ENCODE measurements around the gene KLF3. TPM values are rescaled to one million over a fixed set of nuclear protein-coding genes. Genes with fewer than 3 reads are reported as not detected.

KLF3 gene
- total RNA-seq, 2 donors from 2014 or later = 146 to 153 TPM

DNA sequence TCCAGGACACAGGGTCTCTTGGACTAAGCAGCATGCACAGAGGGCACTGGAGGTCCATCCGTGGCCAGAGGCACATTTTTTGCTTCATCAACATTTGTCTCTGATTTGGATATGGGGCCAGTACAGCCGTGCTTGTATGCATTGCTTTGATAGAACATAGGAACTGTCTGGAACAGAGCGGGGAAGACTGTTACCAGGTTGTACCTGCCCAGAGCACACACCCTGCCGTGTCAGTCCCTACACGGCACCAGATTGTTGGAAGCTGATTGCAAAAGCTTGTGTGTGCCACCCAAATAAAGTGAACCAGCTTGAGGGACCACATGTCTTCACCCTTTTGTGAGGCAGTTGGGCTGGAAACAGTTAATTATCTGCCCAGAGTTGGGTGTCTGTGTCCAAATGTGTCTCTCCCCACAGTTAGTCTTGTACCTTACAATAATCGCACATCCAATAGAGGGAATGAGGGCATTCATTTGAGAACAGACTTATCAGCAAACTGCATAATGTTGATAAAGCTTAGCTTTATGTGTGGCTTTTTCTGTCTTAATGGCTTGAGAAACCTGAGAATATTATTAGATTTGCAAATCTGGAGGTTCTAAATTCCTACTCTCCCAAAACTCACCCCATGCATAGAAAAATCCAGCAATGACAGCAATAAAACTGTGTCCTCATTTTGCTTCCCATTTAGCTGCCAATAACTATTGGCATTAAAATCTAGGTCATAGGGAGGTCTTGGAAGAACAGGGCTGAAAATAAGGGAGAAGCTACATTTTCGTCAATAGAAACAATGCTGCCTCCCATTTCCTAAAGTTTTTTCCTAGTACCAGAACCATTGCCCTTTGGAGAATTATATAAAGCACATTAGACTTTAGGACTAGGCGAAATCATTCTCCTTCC, 21.2 kb downstream of the KLF3 start:
- ATAC-seq (peak; percentile 14), DNase-seq (no peak)
- intact Hi-C loops (cut with DNase I, micrococcal nuclease) = no loop called here

DNA sequence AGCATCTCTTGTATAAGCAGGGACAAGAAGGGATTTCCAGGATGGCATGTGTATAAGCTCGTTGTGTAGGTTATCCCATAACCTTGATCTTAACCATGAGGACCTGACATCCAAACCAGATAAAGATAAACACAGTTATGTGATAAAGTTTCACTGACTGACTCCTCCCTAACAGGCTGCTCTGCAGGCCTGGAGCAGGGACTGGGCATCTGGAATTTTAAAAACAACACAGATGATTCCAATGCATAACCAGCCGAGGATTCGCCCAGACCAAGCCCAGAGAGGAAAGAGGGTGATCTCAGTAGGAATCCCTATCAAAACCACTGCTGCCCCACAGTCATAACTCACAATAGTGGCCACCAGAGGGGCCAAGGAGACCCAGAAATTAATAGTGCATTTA, 22.7 kb downstream of the KLF3 start:
- no peak for DNase-seq
- ATAC-seq = peak; percentile 7
- intact Hi-C loops (cut with DNase I, micrococcal nuclease) = no loop called here

DNA sequence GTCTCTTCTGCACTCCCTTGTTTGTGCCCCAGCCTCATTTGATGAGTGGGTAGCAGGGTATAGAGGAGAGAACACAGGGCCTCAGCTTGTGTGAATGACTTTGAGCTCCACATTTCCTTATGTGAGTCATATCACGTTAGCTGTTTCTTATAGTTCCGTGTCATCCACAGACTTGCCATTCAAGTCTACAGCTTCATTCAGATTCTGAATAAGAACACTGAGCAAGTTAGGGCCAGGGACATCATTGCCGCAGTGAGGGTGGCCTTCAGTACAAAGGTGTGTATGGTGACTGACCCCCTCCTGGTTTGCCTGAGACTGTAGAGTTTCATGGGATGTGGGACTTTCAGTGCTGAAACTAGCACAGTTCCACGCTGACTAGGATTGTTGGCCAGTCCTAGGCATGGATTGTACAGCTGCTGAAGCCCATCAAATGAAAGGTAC, 23.6 kb downstream of the KLF3 start:
- no peak for DNase-seq
- intact Hi-C loops (cut with DNase I, micrococcal nuclease) = no loop called here
- peak; percentile 63 for ATAC-seq

DNA sequence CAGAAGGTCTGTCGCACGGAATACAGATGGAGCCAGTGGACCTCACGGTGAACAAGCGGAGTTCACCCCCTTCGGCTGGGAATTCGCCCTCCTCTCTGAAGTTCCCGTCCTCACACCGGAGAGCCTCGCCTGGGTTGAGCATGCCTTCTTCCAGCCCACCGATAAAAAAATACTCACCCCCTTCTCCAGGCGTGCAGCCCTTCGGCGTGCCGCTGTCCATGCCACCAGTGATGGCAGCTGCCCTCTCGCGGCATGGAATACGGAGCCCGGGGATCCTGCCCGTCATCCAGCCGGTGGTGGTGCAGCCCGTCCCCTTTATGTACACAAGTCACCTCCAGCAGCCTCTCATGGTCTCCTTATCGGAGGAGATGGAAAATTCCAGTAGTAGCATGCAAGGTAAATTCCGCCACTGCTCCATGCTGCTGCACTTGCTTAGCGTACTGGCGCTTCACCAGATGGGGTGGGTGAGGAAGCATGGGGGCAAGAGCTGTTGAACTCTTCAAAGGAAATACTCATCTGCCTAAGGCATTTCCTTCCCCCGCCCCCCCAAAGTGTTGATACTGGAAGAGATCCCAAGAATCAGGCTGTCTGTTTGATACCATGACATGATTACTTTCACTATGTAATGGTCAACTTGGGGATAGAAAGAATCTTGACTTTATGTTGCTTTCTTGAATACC, 24.8 kb downstream of the KLF3 start:
- ATAC-seq (no peak), DNase-seq (no peak)
- intact Hi-C loops (cut with DNase I, micrococcal nuclease) = no loop called here

DNA sequence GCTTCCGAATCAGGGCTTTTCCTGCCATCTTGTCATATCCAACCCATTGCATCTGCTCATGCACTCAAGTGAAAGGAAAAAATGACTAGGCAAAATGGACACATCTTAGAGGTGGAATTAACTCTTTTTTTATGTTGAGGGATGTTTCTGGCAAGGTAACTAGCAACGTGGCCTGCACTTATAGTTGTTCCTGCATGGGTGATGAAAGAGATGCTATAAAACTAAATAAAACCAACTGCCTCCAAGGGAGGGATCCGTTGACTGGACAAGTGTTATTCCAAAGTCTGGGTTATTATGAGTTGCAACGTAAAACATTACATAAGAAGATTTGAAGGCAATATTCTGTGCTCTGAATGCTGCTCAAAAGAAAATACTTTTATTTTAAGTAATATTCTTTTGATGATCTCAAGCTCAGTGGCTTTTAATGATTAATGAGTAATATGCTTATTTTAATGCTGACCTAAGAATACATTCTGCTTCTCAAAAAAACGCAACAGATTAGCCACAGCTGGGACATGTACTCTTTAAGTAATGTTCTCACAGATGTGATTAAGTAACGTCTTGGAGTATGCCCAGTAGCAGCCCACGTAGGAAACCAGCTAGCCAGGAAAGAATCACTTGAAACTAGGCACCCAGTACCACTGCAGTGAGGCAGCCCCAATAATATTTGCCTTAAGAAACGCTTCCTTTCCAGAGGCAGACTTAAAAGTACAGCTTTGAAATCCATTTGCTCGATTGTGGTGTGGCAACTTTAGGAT, 27.4 kb downstream of the KLF3 start:
- intact Hi-C loops (cut with DNase I, micrococcal nuclease) = no loop called here
- peak; percentile 70 for ATAC-seq
- DNase-seq = no peak

DNA sequence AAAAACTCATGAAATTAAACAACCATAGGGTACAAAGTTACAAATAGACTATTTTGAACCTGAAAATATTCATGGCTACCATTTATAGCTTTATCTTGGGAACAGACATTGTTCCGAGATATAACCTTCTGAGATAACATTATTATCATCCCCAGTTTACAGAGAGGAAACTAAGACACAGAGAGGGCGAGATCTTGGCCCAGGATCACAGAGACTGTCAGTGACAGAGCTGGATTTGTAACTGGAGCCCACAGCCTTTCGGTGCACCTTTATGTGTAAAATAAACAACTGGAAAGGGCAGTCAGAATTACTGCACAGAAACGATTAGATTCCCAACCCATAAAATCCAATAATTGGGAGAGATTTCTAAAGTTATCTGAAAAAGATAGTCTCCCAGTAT, 28.4 kb downstream of the KLF3 start:
- intact Hi-C loops (cut with DNase I, micrococcal nuclease) = no loop called here
- no peak for DNase-seq
- ATAC-seq = no peak

DNA sequence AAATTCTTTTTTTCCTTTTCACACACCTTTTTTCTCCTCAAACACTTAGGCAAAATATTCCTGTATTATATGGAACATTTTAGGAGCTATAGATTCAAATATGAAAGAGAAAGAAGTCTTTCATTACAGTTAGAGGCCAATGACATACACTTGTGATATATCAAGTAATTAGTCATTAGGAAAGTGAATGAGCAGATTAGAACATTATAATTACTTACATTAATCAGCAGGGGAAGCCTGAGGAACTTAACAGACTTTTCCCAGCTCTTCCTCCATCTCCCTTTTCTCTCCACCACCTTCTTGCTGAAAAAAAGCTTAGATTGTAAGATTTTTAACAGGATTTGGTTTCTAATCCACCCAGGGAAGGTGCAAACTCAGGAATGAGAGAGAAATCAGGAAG, 29.6 kb downstream of the KLF3 start:
- DNase-seq = no peak
- ATAC-seq = no peak
- intact Hi-C loops (cut with DNase I, micrococcal nuclease) = no loop called here

DNA sequence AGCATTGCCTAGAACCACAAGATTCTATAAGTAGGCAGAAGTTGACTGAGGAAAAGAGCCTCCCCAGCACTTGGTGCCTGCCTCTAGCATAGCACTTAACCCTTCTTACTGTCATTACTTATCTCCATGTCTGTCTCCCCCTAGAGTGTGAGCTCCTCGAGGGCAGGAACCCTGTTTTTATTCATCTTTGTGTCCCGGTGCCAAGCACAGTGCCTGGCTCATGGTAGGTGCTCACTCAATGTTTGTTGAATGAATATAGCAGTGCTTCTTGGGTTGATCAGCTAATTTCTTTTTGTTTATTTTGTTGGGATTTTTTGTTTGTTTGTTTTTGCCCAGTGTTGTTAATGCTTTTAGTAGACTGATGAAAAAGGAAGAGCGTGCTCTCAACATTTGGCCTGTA, 30.3 kb downstream of the KLF3 start:
- DNase-seq (no peak), ATAC-seq (no peak)
- intact Hi-C loops (cut with DNase I, micrococcal nuclease) = no loop called here

DNA sequence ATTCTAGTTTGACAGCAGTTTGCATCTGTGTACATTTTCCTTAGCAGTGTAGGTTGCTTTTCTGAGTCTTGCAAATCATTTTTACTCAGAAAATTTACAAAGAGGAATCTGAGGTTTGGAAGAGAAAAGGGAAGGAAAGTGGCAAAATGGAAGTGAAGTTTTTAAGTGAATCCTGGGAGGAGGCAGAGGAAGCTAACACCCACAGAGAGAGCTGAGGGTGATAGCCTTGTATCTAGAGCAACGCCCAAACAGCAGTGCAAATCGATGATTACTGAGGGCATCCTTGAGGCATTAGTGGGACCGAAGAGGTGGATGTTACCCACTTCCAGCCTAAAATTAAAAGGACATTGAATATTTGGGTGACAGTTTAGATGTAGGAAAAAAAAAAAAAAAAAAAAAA, 31.8 kb downstream of the KLF3 start:
- no peak for DNase-seq
- ATAC-seq = no peak
- intact Hi-C loops (cut with DNase I, micrococcal nuclease) = no loop called here

DNA sequence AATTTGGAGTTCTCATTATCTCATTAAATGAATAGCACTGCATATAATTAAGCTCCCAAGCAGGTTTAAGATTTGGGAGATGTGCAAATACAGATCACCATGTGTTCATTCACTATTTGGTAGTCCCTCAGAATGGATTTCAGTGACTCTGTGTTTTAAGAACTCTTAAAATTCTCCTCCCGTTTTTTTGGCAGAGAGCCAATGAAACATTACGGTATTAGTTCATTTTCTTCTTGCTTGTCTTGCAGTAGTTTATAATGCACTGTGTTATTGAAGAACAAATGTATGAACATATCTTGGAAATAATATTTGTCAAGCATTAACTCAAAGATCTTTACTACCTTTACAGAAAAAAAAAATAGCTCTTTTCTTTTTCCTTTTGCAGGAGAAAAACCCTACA, 32.7 kb downstream of the KLF3 start:
- ATAC-seq = no peak
- no peak for DNase-seq

DNA sequence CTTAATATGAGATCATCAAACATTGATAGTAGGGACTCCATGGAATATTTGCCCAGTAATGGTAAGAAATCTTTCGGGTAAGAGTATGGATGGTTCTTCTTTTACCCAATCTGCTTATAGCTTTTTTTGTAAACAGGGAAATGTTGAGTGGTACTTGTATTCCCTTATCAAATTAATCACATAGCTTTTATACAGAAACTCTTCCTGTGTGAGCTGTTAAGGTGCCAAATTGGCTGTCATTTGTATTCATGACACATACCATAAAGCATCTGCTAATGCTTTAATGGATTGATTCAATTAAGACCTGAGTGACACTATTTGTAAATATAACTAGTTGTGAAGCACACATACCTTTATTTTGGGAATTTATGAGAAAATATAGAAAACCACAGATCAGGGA, 34.2 kb downstream of the KLF3 start:
- intact Hi-C loops (cut with DNase I, micrococcal nuclease) = no loop called here
- ATAC-seq = no peak
- no peak for DNase-seq

More for the DNA sequence above, 32.7 kb downstream of the KLF3 start:
- intact Hi-C loops (cut with DNase I, micrococcal nuclease) = no loop called here

DNA sequence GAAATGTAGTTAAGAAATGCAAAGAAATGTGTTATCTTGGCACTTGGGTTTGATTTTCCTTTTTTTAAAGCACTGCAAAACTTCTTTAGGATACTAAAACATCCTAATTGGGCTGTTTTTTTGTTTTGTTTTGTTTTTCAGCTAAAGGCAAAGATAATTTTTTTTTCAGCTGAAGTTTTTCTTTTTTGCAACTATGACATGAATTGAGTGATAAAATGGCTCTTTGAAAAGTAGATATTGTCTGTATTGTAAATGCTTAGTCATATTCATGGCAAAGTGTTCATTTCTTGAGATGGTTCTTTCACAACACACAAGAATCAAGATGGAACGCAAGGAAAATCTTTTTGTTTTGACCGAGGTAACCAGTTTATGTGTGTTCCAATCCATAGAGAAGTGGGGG, 35.1 kb downstream of the KLF3 start:
- no peak for DNase-seq
- intact Hi-C loops (cut with DNase I, micrococcal nuclease) = no loop called here
- no peak for ATAC-seq

DNA sequence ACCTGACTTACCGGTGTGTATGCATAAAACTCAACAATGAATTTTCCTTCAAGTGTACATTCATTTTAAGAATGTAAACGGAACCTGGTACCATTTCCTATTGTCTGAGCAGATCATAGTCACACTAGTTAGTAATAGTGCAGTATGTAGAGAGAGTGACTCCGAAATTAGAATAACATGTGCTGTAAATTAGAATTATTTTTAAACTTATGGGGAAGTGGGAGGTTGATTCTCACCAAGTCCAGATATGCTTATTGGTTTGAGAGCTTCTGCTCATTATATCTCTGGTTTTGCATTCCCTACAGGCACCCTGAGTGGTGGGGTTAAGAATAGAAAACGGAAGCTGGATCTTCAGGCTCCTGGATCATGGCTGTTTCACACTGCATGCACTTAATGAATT, 39.6 kb downstream of the KLF3 start:
- ATAC-seq (no peak), DNase-seq (no peak)
- intact Hi-C loops (cut with DNase I, micrococcal nuclease) = no loop called here

DNA sequence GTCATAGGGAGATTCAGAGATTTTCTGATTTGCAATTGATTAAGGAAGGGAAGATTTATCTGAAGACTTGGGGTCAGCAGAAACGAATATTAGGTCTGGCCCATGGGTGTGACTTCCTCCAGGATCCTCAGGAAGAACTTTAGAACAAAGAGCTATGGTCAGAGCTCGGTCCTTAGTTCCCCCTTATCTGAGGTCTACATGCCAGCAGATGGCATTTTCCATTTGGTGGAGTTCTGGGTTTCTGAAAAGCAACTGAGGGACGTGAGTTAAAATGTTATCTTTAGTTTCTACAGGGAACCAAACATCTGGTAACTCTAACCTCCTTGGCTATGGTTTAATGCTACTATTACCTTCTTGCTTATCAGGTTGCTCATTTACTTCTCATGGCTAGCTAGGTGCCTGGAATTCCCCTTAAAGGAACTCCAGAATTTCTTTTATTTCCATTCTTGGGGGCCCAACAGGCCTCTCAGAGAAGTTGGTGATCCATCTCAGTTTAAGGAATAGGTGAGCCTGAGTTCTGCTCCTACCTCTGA, 40.7 kb downstream of the KLF3 start:
- DNase-seq = no peak
- intact Hi-C loops (cut with DNase I, micrococcal nuclease) = no loop called here
- no peak for ATAC-seq

DNA sequence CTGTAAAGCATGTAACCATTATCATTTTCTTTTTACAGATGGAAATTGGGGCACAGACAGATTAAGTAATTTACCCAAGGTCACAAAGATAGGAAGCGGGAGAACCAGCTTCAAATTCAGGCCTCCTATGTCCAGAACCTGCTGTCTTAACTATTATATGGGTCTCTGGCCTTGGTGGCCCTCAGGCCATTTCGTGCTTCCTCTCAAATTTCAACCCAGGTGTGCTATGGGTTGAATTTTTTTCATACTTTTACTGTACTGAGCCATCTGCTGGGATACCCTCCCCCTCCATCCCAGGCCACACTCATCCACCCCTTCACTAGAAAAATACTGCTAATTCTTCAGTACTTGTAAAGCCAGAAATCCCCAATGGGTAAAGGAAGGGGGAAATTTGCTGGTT, 42.3 kb downstream of the KLF3 start:
- ATAC-seq = no peak
- intact Hi-C loops (cut with DNase I, micrococcal nuclease) = no loop called here

DNA sequence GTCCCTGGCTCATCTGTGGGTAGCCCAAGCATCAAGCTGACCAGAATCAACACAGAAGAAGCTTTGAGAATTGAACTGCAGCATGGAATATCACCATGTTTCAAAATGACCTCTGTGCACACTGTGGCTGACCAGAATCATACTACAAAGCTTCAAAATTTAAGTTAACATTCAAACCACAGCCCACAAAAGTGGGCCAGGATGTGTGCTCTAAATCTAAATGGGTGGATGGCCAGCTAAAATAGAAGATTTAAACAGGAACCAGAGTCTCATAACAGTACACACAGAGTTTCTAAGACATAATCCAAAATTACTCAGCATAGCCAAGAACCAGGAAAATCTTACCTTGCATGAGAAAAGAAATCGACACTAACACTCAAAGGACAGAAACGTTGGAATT, 46.1 kb downstream of the KLF3 start:
- intact Hi-C loops (cut with DNase I, micrococcal nuclease) = no loop called here
- DNase-seq (no peak), ATAC-seq (no peak)

More for the DNA sequence above, 42.3 kb downstream of the KLF3 start:
- no peak for DNase-seq

DNA sequence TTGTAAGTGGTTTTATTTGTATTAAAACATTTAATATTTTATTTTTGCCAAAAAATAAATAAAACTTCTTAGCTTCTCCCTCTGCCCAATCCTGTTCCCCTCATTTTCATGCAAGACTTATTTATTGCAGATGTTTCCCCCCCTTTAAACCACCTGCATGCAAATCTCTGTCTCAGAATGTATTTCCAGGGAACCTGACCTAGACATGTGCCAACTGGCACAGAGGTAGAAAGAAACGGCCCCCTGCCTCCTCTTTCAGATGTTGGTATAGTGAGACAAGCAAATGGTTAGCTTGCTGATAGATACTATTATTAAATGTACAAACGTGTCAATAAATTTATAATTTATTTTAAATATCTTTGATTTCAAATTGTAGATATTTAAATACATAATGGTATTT, 47.1 kb downstream of the KLF3 start:
- intact Hi-C loops (cut with DNase I, micrococcal nuclease) = no loop called here
- DNase-seq (no peak), ATAC-seq (no peak)

DNA sequence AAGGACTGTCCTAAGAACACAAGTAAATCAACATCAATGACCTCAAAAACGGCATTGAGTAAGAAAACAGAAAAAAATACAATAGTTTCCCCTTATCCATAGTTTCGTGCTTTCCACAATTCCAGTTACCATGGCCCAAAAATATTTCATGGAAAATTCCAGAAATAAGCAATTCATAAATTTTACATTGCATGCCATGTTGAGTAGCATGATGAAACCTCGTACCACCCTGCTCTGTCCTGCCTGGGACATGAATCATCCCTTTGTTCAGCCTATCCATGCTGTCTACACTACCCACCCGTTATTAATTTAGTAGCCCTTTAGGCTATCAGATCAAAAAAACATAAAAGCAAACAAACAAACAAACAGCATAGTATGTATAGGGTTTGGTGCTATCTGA, 51.1 kb downstream of the KLF3 start:
- intact Hi-C loops (cut with DNase I, micrococcal nuclease) = no loop called here
- ATAC-seq (no peak), DNase-seq (no peak)

DNA sequence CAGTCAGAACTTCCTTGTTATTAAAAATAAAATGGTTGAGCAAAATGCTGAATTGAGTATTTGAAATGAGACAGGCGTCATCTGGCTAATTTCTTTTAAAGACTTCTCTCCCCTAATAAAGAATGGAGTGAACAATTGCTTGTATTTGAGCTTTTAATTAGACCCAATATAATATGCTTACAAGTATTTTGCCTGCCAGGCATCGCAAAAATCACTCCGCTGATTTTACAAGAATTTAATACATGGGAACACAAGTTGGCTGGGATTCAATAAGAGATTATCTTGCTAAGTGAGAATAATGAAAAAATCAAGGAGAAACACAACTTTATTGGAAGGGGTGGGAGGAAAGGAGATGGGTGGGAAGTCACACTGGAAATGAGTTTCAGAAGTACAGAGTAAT, 52.3 kb downstream of the KLF3 start:
- ATAC-seq = no peak
- intact Hi-C loops (cut with DNase I, micrococcal nuclease) = no loop called here
- DNase-seq = no peak

DNA sequence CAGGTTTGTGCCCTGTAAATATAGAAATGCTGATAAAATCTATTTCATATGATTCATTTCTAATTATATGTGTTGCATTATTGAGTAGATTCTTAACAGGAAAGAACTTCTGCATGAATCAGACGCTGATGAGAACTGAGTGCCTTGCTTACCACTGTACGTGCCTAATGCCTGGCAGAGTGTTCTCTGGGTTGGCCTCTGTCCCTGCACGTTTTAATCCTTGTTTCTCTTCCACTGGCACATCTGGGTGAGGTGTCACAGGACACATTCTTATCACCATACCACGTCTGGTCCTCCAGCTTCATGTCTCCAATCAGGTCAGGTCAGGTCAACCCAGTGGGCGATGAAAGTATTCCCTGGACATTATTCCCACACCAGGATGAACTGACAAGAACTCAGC, 53.6 kb downstream of the KLF3 start:
- ATAC-seq (no peak), DNase-seq (no peak)
- intact Hi-C loops (cut with DNase I, micrococcal nuclease) = no loop called here
